Thymus (tissue), 14 donors: ENCODE measurements around the gene MAP2K6. TPM values are rescaled to one million over a fixed set of nuclear protein-coding genes. Genes with fewer than 3 reads are reported as not detected.

Experiments
- DNase-seq, 9 donors: peaks; one replicate each; pipeline ENCODE4 v3.0.0-alpha.2; 2013; ENCODE audit warnings: low spot score in 9 of 9, low read depth in 6 of 9, missing footprints in 1 of 9
- H3K27ac ChIP-seq, 2 donors: one replicate each; pipeline ENCODE4 v1.5.1; 2013; ENCODE audit warnings: control low read depth in 1 of 2, low read depth in 1 of 2, low read length in 1 of 2, mild to moderate bottlenecking in 1 of 2, moderate library complexity in 1 of 2
- H3K27me3 ChIP-seq, 2 donors: one replicate each; pipeline ENCODE4 v1.5.1; 2013; ENCODE audit warnings: low read length in 1 of 2; ENCODE audit not compliant: control insufficient read depth in 2 of 2, insufficient read depth in 1 of 2
- H3K36me3 ChIP-seq, 2 donors: one replicate each; pipeline ENCODE4 v1.5.1; 2013; ENCODE audit warnings: low read length in 1 of 2, mild to moderate bottlenecking in 1 of 2, moderate library complexity in 1 of 2; ENCODE audit not compliant: control insufficient read depth in 2 of 2, insufficient read depth in 2 of 2
- H3K4me1 ChIP-seq, 2 donors: one replicate each; pipeline ENCODE4 v1.5.1; 2013; ENCODE audit warnings: low read length in 2 of 2; ENCODE audit not compliant: control insufficient read depth in 2 of 2, insufficient read depth in 2 of 2
- H3K4me3 ChIP-seq, 2 donors: one replicate each; pipeline ENCODE4 v1.5.1; 2013; ENCODE audit warnings: low read length in 2 of 2, control low read depth in 1 of 2, mild to moderate bottlenecking in 1 of 2
- H3K9me3 ChIP-seq, 2 donors: one replicate each; pipeline ENCODE4 v1.5.1; 2013; ENCODE audit warnings: low read length in 1 of 2, mild to moderate bottlenecking in 1 of 2; ENCODE audit not compliant: control insufficient read depth in 2 of 2, insufficient read depth in 1 of 2
- WGBS: extraction: QIAGEN DNeasy Blood & Tissue Kit; methylation state at CpG from one replicate; pipeline ENCODE4 v1.1.7; 2013; 5-methylcytosine and 5-hydroxymethylcytosine counted together
- long read RNA-seq, 10 donors: transcript quantifications; one replicate each; lab custom pipeline, GENCODE V29; 2026
- polyA plus RNA-seq: library from polyadenylated mRNA; stranded (reverse); fragments of 200-250 nt; gene quantifications from one replicate; pipeline ENCODE4 v1.2.3, GENCODE V29; 2013
- total RNA-seq: library from RNA; stranded (reverse); fragments of 120-200 nt; gene quantifications from one replicate; pipeline ENCODE4 v1.2.4, GENCODE V29; 2013
- donor health status: healthy.

MAP2K6 gene
- 18.5 TPM for total RNA-seq
- 11.2 TPM for polyA plus RNA-seq
- long read RNA-seq, donor 1: 0 reads
- long read RNA-seq, donor 2: 0 reads
- long read RNA-seq, donor 3, full-length matches to known transcripts: 8 of 8 reads
- long read RNA-seq, donor 3, partial matches to known transcripts: 0 of 8 reads
- long read RNA-seq, donor 3, other reads (novel, unspliced or antisense): 0 of 8 reads
- long read RNA-seq, donor 4, full-length matches to known transcripts: 3 of 3 reads
- long read RNA-seq, donor 4, partial matches to known transcripts: 0 of 3 reads
- long read RNA-seq, donor 4, other reads (novel, unspliced or antisense): 0 of 3 reads
- long read RNA-seq, donor 5, full-length matches to known transcripts: 7 of 7 reads
- long read RNA-seq, donor 5, partial matches to known transcripts: 0 of 7 reads
- long read RNA-seq, donor 5, other reads (novel, unspliced or antisense): 0 of 7 reads
- long read RNA-seq, donor 6, full-length matches to known transcripts: 1 of 1 reads
- long read RNA-seq, donor 6, partial matches to known transcripts: 0 of 1 reads
- long read RNA-seq, donor 6, other reads (novel, unspliced or antisense): 0 of 1 reads
- long read RNA-seq, donor 7, full-length matches to known transcripts: 2 of 2 reads
- long read RNA-seq, donor 7, partial matches to known transcripts: 0 of 2 reads
- long read RNA-seq, donor 7, other reads (novel, unspliced or antisense): 0 of 2 reads
- long read RNA-seq, donor 8, full-length matches to known transcripts: 1 of 1 reads
- long read RNA-seq, donor 8, partial matches to known transcripts: 0 of 1 reads
- long read RNA-seq, donor 8, other reads (novel, unspliced or antisense): 0 of 1 reads
- long read RNA-seq, donor 9, full-length matches to known transcripts: 5 of 5 reads
- long read RNA-seq, donor 9, partial matches to known transcripts: 0 of 5 reads
- long read RNA-seq, donor 9, other reads (novel, unspliced or antisense): 0 of 5 reads
- long read RNA-seq, donor 10, full-length matches to known transcripts: 3 of 3 reads
- long read RNA-seq, donor 10, partial matches to known transcripts: 0 of 3 reads
- long read RNA-seq, donor 10, other reads (novel, unspliced or antisense): 0 of 3 reads

DNA sequence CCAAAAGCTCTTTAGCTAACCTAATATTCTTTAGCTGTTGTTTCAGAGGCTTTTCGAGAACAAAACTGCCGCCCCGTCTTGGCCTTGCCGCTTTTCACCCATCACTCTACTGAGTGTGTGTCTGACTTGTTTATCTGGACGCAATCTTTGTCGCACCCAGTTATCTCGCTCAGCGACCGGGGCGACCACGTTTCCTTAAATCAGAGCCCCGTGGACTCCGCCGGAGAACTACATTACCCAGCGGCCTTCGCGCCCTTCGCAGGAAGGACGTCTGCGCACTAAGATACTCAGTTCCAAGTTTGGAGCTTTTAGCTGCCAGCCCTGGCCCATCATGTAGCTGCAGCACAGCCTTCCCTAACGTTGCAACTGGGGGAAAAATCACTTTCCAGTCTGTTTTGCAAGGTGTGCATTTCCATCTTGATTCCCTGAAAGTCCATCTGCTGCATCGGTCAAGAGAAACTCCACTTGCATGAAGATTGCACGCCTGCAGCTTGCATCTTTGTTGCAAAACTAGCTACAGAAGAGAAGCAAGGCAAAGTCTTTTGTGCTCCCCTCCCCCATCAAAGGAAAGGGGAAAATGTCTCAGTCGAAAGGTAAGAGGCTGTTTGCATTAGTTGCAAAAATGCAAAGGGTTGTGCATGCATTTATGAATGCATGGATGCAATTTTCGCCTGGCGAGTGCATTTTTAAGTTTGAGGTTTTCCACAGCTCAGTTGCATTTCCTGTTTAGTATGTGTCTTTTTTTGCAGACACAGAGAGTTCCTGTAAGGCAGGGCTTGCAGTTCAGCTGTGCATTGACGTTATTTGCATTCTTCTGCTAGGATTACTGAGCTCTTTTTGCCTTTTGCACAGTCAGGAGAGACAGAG, at the start of gene MAP2K6:
Gene MAP2K6 (plus strand): TSS at position 290 of the 867 bp plus-strand sequence. CDS start 288 bp downstream, at position 578.
- H3K27ac ChIP-seq: peak within 1 kb of the TSS; percentile 90 to 92
- H3K9me3 ChIP-seq: no peaks in the 10 kb centered on the region
- peak; percentile 69 to 91 (median 80) for DNase-seq

DNA sequence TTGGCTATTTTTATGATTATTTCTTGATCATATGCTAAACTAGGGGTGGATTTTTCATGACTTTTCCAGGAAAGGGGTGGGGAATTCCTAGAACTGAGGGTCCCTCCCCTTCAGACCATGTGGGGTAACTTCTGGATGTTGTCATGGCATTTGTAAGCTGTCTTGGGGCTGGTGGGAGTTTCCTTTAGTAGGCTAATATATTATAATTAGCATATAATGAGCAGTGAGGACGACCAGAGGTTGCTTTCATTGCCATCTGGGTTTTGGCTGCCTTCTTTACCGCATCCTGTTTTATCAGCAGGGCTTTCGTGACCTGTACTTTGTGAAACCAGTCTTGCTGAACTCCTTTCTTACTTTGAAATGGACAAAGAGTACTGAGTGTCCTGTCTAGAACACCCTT, 47.2 kb upstream of the MAP2K6 start:
- H3K4me3 ChIP-seq: no peak overlapping the region
- no peaks in the 10 kb centered on the region for H3K4me1 ChIP-seq
- H3K36me3 ChIP-seq: no peaks in the 10 kb centered on the region
- no peak overlapping the region for H3K27ac ChIP-seq
- H3K27me3 ChIP-seq: no peaks in the 10 kb centered on the region
- DNase-seq: no peak
- no peaks in the 10 kb centered on the region for H3K9me3 ChIP-seq
- WGBS: 84% methylated on average over 3 of the region's 3 CpGs

More for the DNA sequence above, at the start of gene MAP2K6:
- peak within 1 kb of the TSS; percentile 76 to 81 for H3K4me3 ChIP-seq
- H3K27me3 ChIP-seq: no peaks in the 10 kb centered on the region
- WGBS: under 1% methylated on average over 27 of the region's 27 CpGs
- H3K36me3 ChIP-seq: no peaks in the 10 kb centered on the region
- H3K4me1 ChIP-seq: peaks cover 4 to 13% of the 10 kb centered on the region in 2 donors

- DNase-seq: no peak
- no peaks in the 10 kb centered on the region for H3K4me1 ChIP-seq
- WGBS: 98% methylated on average over 2 of the region's 2 CpGs
- H3K4me3 ChIP-seq: no peak overlapping the region
- H3K27me3 ChIP-seq: no peaks in the 10 kb centered on the region
- H3K27ac ChIP-seq: no peak overlapping the region
- H3K36me3 ChIP-seq: no peaks in the 10 kb centered on the region
- H3K9me3 ChIP-seq: no peaks in the 10 kb centered on the region
Observed at GRCh38 chr17:69373069-69373468, 41.4 kb upstream of the MAP2K6 start.

- no peak for DNase-seq
- Histone ChIP-seq H3K9me3 (no peaks in the 10 kb centered on the region), H3K27ac (no peak overlapping the region), H3K4me1 (no peaks in the 10 kb centered on the region), H3K36me3 (no peaks in the 10 kb centered on the region), H3K4me3 (no peak overlapping the region), H3K27me3 (no peaks in the 10 kb centered on the region)
- 29% methylated on average over 2 of the region's 2 CpGs for WGBS
Observed at GRCh38 chr17:69375229-69375628, 39.3 kb upstream of the MAP2K6 start.

DNA sequence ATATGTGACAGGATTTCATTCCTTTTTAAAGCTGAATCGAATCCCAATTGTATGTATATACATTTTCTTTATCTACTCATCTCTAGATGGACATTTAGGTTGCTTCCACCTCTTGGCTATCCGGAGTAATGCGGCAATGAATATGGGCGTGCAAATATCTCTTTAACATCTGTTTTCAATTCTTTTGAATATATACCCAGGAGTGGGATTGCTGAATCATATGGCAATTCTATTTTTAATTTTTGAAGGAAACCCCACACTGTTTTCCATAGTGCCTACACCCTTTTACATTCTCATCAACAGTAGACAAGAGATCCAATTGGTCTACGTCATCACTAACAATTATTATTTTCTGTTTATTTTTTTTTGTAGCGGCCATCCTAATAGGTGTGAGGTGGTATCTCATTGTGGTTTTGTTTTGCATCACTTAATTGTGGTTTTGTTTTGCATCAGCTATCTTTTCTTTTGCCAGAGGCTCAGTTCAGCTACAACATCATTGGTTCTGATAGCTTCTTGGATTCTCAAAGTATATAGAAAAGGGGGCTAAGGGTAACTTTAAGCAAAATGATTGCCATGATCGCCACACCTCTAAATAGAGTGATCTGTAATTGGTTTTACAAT, 25.6 kb upstream of the MAP2K6 start:
- no peak overlapping the region for H3K4me3 ChIP-seq
- no peak for DNase-seq
- H3K4me1 ChIP-seq: no peaks in the 10 kb centered on the region
- H3K9me3 ChIP-seq: no peaks in the 10 kb centered on the region
- H3K27ac ChIP-seq: no peak overlapping the region
- 96% methylated on average over 7 of the region's 7 CpGs for WGBS
- H3K36me3 ChIP-seq: no peaks in the 10 kb centered on the region
- H3K27me3 ChIP-seq: no peaks in the 10 kb centered on the region

DNA sequence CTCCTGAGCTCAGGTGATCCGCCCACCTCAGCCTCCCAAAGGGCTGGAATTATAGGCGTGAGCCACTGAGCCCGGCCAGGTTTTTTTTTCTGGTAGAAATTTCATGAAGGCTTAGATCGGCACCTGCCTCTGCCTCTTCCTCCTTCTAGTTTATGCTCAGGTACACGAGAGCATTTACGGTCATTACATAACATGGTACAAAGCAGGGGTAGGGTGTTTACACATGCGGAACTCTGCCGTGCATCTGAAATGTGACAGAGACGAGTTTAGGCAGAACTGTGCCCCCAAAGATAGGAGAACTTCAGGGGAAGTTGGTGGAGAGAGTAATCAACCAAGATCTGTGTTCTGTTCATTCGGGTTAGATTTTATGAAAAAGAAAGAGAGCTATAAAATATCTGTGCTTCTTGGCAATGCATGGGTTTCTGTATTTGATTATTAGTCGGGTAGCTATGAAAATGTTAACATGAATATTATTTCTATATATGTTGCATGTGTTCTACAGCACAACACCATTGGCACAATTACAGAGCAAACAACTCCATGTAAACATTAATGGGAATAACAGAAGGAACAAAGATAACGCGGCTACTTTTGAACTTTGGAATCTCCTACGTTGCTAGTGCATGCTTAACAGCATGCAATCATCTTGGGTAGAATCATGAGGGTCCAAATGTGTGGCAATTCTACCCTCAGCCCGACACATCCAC, 23.5 kb upstream of the MAP2K6 start:
- Histone ChIP-seq H3K4me1 (no peaks in the 10 kb centered on the region), H3K27me3 (no peaks in the 10 kb centered on the region), H3K36me3 (no peaks in the 10 kb centered on the region), H3K27ac (no peak overlapping the region), H3K4me3 (no peak overlapping the region), H3K9me3 (no peaks in the 10 kb centered on the region)
- DNase-seq: no peak
- WGBS: 86% methylated on average over 15 of the region's 15 CpGs

DNA sequence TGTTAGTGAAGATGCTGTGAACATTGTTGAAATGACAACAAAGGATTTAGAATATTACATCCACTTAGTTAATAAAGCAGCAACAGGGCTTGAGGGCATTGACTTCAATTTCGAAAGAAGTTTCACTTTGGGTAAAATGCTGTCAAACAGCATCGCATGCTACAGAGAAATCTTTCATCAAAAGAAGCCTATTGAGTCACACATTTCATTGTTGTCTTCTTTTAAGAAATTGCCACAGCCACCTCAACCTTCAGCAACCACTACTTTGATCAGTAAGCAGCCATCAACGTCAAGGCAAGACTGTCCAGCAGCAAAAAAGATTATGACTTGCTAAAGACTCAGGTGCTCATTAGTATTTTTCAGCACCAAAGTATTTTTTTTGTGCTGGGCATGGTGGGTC, 13.2 kb upstream of the MAP2K6 start:
- WGBS: 58% methylated on average over 3 of the region's 3 CpGs
- Histone ChIP-seq H3K4me3 (no peak overlapping the region), H3K36me3 (no peaks in the 10 kb centered on the region), H3K27me3 (no peaks in the 10 kb centered on the region), H3K27ac (no peak overlapping the region), H3K4me1 (no peaks in the 10 kb centered on the region), H3K9me3 (no peaks in the 10 kb centered on the region)
- DNase-seq: no peak

DNA sequence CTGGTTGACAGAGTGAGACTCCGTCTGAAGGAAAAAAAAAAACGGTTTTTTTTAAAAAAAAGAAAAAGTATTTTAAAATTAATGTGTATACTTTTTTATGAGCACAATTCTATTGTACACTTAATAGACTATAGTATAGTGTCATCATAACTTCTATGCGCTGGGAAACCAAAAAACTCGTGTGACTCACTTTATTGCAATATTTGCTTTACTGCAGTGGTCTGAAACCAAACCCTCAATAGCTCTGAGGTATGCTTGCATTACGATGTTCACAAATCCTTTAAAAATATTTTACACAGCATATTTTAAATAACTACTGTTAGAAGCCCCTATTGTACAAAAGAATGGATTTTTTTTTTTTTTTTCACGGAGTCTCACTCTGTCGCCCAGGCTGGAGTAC, 12.4 kb upstream of the MAP2K6 start:
- DNase-seq: no peak
- Histone ChIP-seq H3K27me3 (no peaks in the 10 kb centered on the region), H3K36me3 (no peaks in the 10 kb centered on the region), H3K27ac (no peak overlapping the region), H3K4me3 (no peak overlapping the region), H3K4me1 (no peaks in the 10 kb centered on the region), H3K9me3 (no peaks in the 10 kb centered on the region)
- WGBS: 96% methylated on average over 7 of the region's 7 CpGs
